ENCODE results near the gene FPR2. TPM values are rescaled to one million over a fixed set of nuclear protein-coding genes. Genes with fewer than 3 reads are reported as not detected.
"Not testable (repeated sequence)": the region's sequence is repeated elsewhere in the genome, so short reads cannot be mapped to it uniquely, and the experiment has no call there.

FPR2 gene
- total RNA-seq, 1 donor from 2014 or later = 0.73 TPM

DNA sequence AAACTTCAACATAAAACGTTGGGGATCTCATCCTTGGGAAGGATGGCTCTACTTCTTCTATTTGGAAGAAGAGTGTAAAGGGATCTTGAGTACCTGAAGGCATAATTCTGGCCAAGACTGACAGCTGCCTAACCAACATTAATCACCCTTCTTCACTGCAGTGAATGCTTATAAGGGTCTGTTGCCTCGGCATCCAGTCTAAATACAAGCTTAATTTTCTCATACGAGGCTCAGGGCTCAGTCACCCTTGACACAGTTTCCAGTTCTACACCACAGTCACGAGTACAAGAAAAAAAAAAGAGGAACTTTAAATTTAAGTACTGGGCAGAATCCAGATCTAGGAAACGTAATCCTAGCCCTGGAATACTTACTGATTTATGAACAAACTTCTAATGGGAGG is 43.0 kb downstream of the FPR2 start:
- DNase-seq (ENCODE audit: low spot score) (no peak), ATAC-seq (no peak)

GRCh38 chr19:51804789-51805188 is 43.8 kb downstream of the FPR2 start:
- not testable (repeated sequence) for ATAC-seq; DNase-seq (ENCODE audit: low spot score)

DNA sequence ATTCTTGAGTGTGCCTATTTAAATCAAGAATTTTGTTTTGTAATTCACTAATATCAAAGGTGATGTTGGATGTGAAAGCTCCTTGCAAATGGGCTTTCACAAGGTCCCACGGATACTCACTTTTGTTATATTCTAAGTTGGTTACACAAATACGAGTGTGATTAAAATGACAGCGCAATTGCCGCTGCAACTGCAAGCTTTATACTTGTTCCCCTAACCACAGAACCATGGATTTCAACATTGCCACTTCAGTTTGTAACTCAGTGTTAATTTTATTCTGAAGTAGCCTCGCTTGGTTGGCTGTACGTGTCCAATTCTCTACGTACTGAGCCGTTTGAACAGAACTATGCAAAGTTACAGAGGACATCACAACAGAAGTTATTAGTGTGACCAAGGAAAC is 44.4 kb downstream of the FPR2 start:
- ATAC-seq; DNase-seq (ENCODE audit: low spot score): not testable (repeated sequence)

- ATAC-seq; DNase-seq (ENCODE audit: low spot score): not testable (repeated sequence)
Observed at GRCh38 chr19:51806571-51806970, 45.6 kb downstream of the FPR2 start.

DNA sequence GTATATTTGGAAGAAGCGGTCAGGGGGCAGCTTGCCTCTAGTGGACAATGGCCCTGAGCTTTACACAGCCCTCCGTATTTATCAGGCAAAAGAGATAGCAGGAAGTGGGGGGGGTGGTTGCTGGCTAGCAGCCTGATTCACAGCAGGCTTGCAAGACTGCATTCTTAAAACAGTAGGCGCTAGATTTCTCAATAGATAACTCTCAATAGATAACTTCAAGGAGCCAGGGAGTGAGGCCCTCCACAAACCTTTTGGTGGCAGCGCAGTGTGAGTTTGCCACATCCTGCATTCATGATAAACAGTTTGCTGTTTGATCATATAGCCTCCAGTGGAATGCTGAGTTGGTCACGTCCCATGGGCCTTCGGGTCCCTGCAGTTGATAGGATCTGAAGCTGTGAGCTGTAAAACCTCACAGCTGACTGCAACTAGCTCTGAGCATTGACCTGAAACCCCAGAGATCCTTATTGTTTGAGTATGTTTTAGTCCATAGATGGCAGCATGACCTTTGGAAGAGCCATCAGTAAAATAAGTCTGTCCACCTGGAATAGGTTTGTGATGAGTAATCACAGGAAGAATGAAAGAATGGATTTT is 46.2 kb downstream of the FPR2 start:
- ATAC-seq = peak; percentile 33

GRCh38 chr19:51807925-51808324 is 46.9 kb downstream of the FPR2 start:
- DNase-seq (ENCODE audit: low spot score) = no peak

More for the DNA sequence above, 46.2 kb downstream of the FPR2 start:
- DNase-seq (ENCODE audit: low spot score) = no peak

DNA sequence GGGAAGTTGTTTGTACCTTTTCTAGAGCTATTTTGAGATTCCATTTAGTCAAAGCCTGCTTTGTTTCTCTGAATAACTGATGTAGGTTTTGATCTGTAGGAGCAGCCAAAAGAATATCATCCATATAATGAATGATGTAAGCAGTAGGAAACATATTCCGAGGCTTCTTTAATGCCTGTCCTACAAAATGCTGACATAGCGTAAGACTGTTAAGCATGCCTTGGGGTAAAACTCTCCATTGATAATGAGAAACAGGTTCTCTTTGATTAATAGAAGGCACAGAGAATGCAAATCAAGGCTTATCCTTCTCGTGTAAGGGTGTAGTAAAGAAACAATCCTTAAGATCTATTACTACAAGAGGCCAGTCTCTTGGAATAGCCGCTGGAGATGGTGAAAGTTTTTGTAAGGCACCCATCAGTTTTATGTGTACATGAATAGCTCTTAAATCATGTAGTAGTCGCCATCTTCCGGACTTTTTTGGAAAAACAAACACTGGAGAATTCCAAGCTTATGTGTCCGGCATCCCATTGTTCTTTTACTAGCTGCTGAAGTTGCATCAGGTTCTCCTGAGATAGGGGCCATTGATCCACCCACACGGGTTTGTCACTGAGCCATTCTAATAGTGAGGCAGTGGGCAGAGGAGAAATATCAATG is 47.5 kb downstream of the FPR2 start:
- ATAC-seq (no peak), DNase-seq (ENCODE audit: low spot score) (no peak)

More at GRCh38 chr19:51807925-51808324, 46.9 kb downstream of the FPR2 start:
- no peak for ATAC-seq

- no peak for ATAC-seq
- no peak for DNase-seq (ENCODE audit: low spot score)
Observed at GRCh38 chr19:51809787-51810186, 48.8 kb downstream of the FPR2 start.

GRCh38 chr19:51810223-51810622 is 49.2 kb downstream of the FPR2 start:
- ATAC-seq (no peak), DNase-seq (ENCODE audit: low spot score) (no peak)

GRCh38 chr19:51811344-51811743 is 50.4 kb downstream of the FPR2 start:
- DNase-seq (ENCODE audit: low spot score) (no peak), ATAC-seq (peak; percentile 22)

- DNase-seq (ENCODE audit: low spot score) (no peak), ATAC-seq (no peak)
Observed at GRCh38 chr19:51815043-51815442, 54.1 kb downstream of the FPR2 start.

GRCh38 chr19:51816711-51817110 is 55.7 kb downstream of the FPR2 start:
- DNase-seq (ENCODE audit: low spot score) (no peak), ATAC-seq (no peak)

DNA sequence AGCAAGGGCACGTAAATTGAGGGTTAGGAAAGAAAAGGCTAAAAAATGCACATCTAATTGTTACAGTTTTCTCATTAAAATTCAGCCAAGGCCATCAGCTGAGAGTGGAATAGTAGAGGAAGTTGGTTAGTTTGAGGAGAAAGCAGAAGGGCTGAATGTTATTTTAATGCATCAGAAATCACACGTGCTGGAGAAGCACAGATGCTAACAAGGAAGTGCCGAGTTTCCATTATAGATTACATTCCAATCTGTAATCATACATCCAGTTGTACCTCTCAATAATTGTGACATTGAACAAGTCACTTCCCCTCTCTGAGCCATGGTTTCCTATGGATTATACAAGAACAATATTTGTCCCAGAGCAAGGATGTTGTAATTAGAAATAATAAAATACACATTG is 59.0 kb downstream of the FPR2 start:
- DNase-seq (ENCODE audit: low spot score) (no peak), ATAC-seq (no peak)

Other genes with a start within 250 kb of the FPR2 start
- gene SIGLEC6, start 229.5 kb upstream of the FPR2 start, total RNA-seq = 0.20 TPM
- 5.2 TPM for gene ZNF175, start 189.9 kb upstream of the FPR2 start, total RNA-seq
- gene SIGLEC5, start 130.8 kb upstream of the FPR2 start, total RNA-seq = not detected
- 2.6 TPM for gene SIGLEC14, start 114.4 kb upstream of the FPR2 start, total RNA-seq
- 4.3 TPM for gene SPACA6, start 67.8 kb upstream of the FPR2 start, total RNA-seq
- not detected for gene HAS1, start 37.2 kb upstream of the FPR2 start, total RNA-seq
- 1.4 TPM for gene FPR1, start 9.3 kb upstream of the FPR2 start, total RNA-seq
- 1.6 TPM for gene FPR3, start 34.0 kb downstream of the FPR2 start, total RNA-seq
- 5.9 TPM for gene ZNF577, start 126.8 kb downstream of the FPR2 start, total RNA-seq
- gene ZNF649, start 143.8 kb downstream of the FPR2 start, total RNA-seq = 2.7 TPM
- 1.5 TPM for gene ZNF613, start 166.3 kb downstream of the FPR2 start, total RNA-seq
- gene ZNF350, start 225.7 kb downstream of the FPR2 start, total RNA-seq = 2.7 TPM
- gene ZNF615, start 247.0 kb downstream of the FPR2 start, total RNA-seq = 4.4 TPM